OCI-LY7 (cell line): ENCODE data around the gene COG4.

Source experiments
- CTCF ChIP-seq: fragments of 200-600 bp; sonication (generic); conservative IDR thresholded peaks from 2 replicates; pipeline ENCODE4 v1.5.1; 2014; ENCODE audit warnings: mild to moderate bottlenecking, antibody characterized with exemption, low read length, moderate library complexity, mixed read lengths
- EZH2phosphoT487 ChIP-seq: fragments of 200-600 bp; sonication (generic); IDR thresholded peaks from 2 replicates; pipeline ENCODE4 v1.6.1; 2018; ENCODE audit warnings: low read depth, borderline replicate concordance, mild to moderate bottlenecking, mixed run types, antibody characterized with exemption, low read length, moderate library complexity, mixed read lengths

DNA sequence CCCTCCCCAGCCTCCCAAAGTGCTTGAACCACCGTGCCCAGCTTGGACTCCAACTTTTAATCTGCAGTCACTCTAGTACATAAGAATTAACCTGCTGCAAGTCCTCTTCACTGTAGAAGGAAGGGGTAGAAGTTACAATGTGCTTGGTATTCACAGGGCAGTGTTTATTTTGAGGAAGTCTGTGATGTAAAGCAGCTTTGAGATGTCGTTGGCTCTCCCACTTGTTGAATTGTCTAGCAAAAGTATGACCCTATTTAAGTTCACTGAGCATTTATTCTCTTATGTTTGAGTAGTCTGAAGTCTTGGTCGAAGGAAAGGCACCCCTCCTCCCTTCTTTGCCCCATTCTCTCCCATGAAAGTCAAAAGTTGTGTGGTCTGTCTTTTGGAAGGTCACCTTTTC is 28.4 kb upstream of the COG4 start:
- TF ChIP-seq EZH2phosphoT487 (no peak), CTCF (no peak)
